ENCODE measurements around the gene ARV1. TPM values are rescaled to one million over a fixed set of nuclear protein-coding genes. Genes with fewer than 3 reads are reported as not detected.

Gene ARV1
- polyA plus RNA-seq, 1 donor from 2014 or later: 63.4 TPM

- no peak for TF ChIP-seq TAF1 (IDR thresholded peaks at IDR 0.05; ENCODE audit: low read depth)
- TF ChIP-seq RAD21 (conservative IDR thresholded peaks at IDR 0.05): no peak
- TF ChIP-seq REST (IDR thresholded peaks at IDR 0.05; ENCODE audit: borderline replicate concordance): no peak
- no peak for TF ChIP-seq POLR2AphosphoS5 (IDR thresholded peaks at IDR 0.05)
- TF ChIP-seq EP300 (conservative IDR thresholded peaks at IDR 0.05; ENCODE audit: poor library complexity, severe bottlenecking): no peak
- TF ChIP-seq EZH2 (IDR thresholded peaks at IDR 0.05; ENCODE audit: borderline replicate concordance, insufficient read depth, low read length, poor library complexity, severe bottlenecking): no peak
- TF ChIP-seq CTCF (IDR thresholded peaks at IDR 0.05; ENCODE audit: poor library complexity, severe bottlenecking): no peak
- no peak for TF ChIP-seq SMC3 (conservative IDR thresholded peaks at IDR 0.05; ENCODE audit: poor library complexity)
- no peak for TF ChIP-seq MXI1 (conservative IDR thresholded peaks at IDR 0.05; ENCODE audit: poor library complexity, severe bottlenecking)
- H3K4me2 ChIP-seq (ENCODE audit: low read length): no peak overlapping the region
Observed at GRCh38 chr1:230982696-230983095, 3.8 kb downstream of the ARV1 start.

GRCh38 chr1:230983811-230984210, 4.9 kb downstream of the ARV1 start:
- no peak overlapping the region for H3K4me2 ChIP-seq (ENCODE audit: low read length)
- no peak overlapping the region for H3K27ac ChIP-seq (ENCODE audit: low read length)
- TF ChIP-seq CTCF (IDR thresholded peaks at IDR 0.05; ENCODE audit: poor library complexity, severe bottlenecking) (no peak), REST (IDR thresholded peaks at IDR 0.05; ENCODE audit: borderline replicate concordance) (no peak), EP300 (conservative IDR thresholded peaks at IDR 0.05; ENCODE audit: poor library complexity, severe bottlenecking) (no peak), MXI1 (conservative IDR thresholded peaks at IDR 0.05; ENCODE audit: poor library complexity, severe bottlenecking) (no peak), EZH2 (IDR thresholded peaks at IDR 0.05; ENCODE audit: borderline replicate concordance, insufficient read depth, low read length, poor library complexity, severe bottlenecking) (no peak), POLR2AphosphoS5 (IDR thresholded peaks at IDR 0.05) (no peak), RAD21 (conservative IDR thresholded peaks at IDR 0.05) (no peak), TAF1 (IDR thresholded peaks at IDR 0.05; ENCODE audit: low read depth) (no peak), SMC3 (conservative IDR thresholded peaks at IDR 0.05; ENCODE audit: poor library complexity) (no peak)
- H4K20me1 ChIP-seq (ENCODE audit: insufficient read depth): no peaks in the 10 kb centered on the region
- H3K9me2 ChIP-seq (ENCODE audit: insufficient read depth, low read length): no peaks in the 10 kb centered on the region
- H3K4me3 ChIP-seq (ENCODE audit: low read length): no peak overlapping the region
- H3K79me2 ChIP-seq (replicated peaks; ENCODE audit: insufficient read depth, low read length): peaks cover 6% of the 10 kb centered on the region
- no peaks in the 10 kb centered on the region for H3K27me3 ChIP-seq (ENCODE audit: insufficient read depth, low read depth, low read length)
- no peaks in the 10 kb centered on the region for H3F3A ChIP-seq (ENCODE audit: insufficient read depth, low read length, poor library complexity, severe bottlenecking)
- H2AFZ ChIP-seq (ENCODE audit: low read depth, low read length): no peak overlapping the region
- no peak overlapping the region for H3K9ac ChIP-seq (ENCODE audit: low read length)
- no peaks in the 10 kb centered on the region for H3K9me3 ChIP-seq (ENCODE audit: low read length)
- H3K36me3 ChIP-seq (ENCODE audit: insufficient read depth, low read length): no peaks in the 10 kb centered on the region

More at GRCh38 chr1:230982696-230983095, 3.8 kb downstream of the ARV1 start:
- H3K9me2 ChIP-seq (ENCODE audit: insufficient read depth, low read length): no peaks in the 10 kb centered on the region
- H3K9ac ChIP-seq (ENCODE audit: low read length): no peak overlapping the region
- H3K9me3 ChIP-seq (ENCODE audit: low read length): no peaks in the 10 kb centered on the region
- H4K20me1 ChIP-seq (ENCODE audit: insufficient read depth): no peaks in the 10 kb centered on the region
- H3K36me3 ChIP-seq (ENCODE audit: insufficient read depth, low read length): no peaks in the 10 kb centered on the region
- no peak overlapping the region for H2AFZ ChIP-seq (ENCODE audit: low read depth, low read length)
- peaks cover 6% of the 10 kb centered on the region for H3K79me2 ChIP-seq (replicated peaks; ENCODE audit: insufficient read depth, low read length)
- no peak overlapping the region for H3K27ac ChIP-seq (ENCODE audit: low read length)
- no peaks in the 10 kb centered on the region for H3K27me3 ChIP-seq (ENCODE audit: insufficient read depth, low read depth, low read length)
- H3K4me3 ChIP-seq (ENCODE audit: low read length): no peak overlapping the region
- no peaks in the 10 kb centered on the region for H3F3A ChIP-seq (ENCODE audit: insufficient read depth, low read length, poor library complexity, severe bottlenecking)
